ENCODE data around the gene ANKDD1A. TPM values are rescaled to one million over a fixed set of nuclear protein-coding genes. Genes with fewer than 3 reads are reported as not detected.

ANKDD1A gene
- polyA plus RNA-seq, 3 donors = 0.49 to 3.5 (median 0.90) TPM

DNA sequence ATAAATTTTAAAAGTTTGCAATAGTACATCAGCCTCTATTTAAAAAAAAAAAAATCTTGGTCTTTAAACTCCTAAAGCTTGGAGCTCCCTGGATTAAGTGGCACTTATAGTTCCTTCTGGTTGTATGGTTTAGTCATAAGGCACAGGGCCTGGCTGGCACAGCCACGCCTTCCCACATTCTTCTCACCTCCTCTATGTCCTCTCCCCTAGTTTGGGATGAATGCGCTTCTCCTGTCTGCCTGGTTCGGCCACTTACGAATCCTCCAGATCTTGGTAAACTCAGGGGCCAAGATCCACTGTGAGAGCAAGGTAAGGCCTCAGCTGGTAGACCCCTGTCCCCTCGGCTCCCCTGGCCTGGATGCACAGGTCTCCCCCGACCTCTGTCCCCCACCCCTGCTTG, 10.0 kb downstream of the ANKDD1A start:
- TF ChIP-seq, protein P1, sequence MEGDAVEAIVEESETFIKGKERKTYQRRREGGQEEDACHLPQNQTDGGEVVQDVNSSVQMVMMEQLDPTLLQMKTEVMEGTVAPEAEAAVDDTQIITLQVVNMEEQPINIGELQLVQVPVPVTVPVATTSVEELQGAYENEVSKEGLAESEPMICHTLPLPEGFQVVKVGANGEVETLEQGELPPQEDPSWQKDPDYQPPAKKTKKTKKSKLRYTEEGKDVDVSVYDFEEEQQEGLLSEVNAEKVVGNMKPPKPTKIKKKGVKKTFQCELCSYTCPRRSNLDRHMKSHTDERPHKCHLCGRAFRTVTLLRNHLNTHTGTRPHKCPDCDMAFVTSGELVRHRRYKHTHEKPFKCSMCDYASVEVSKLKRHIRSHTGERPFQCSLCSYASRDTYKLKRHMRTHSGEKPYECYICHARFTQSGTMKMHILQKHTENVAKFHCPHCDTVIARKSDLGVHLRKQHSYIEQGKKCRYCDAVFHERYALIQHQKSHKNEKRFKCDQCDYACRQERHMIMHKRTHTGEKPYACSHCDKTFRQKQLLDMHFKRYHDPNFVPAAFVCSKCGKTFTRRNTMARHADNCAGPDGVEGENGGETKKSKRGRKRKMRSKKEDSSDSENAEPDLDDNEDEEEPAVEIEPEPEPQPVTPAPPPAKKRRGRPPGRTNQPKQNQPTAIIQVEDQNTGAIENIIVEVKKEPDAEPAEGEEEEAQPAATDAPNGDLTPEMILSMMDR (IDR thresholded peaks at IDR 0.05) = no peak
- no peak for DNase-seq
- H3K4me3 Mint-ChIP-seq = no peak overlapping the region
- Histone ChIP-seq H2AFZ (ENCODE audit: insufficient read depth, low read depth, low read length, poor library complexity, severe bottlenecking) (no peak overlapping the region), H3K9ac (ENCODE audit: insufficient read depth, low read length, poor library complexity, severe bottlenecking) (no peak overlapping the region), H4K20me1 (ENCODE audit: insufficient read depth, low read length) (no peaks in the 10 kb centered on the region), H3K36me3 (replicated peaks in 1 of 2; ENCODE audit: control insufficient read depth in 1 of 2, insufficient read depth in 2 of 2, low read length in 2 of 2) (no peaks in the 10 kb centered on the region), H3K27ac (ENCODE audit: low read depth in 1 of 2, low read length in 2 of 2) (no peak overlapping the region), H3K4me2 (replicated peaks; ENCODE audit: extremely low read depth, low read length, poor library complexity, severe bottlenecking) (no peak overlapping the region), H3K9me3 (replicated peaks in 1 of 2; ENCODE audit: control insufficient read depth in 1 of 2, insufficient read depth in 1 of 2, low read length in 2 of 2) (no peaks in the 10 kb centered on the region), H3K79me2 (ENCODE audit: insufficient read depth, low read length) (no peaks in the 10 kb centered on the region), H3K4me3 (replicated peaks in 1 of 3; ENCODE audit: low read depth in 2 of 3, low read length in 3 of 3) (no peak overlapping the region), H3K27me3 (ENCODE audit: control insufficient read depth in 2 of 2, insufficient read depth in 2 of 2, low read length in 2 of 2) (no peaks in the 10 kb centered on the region), H3K4me1 (ENCODE audit: control insufficient read depth in 1 of 2, insufficient read depth in 2 of 2, low read length in 2 of 2) (no peaks in the 10 kb centered on the region)
- no peaks in the 10 kb centered on the region for H3K36me3 Mint-ChIP-seq
- WGBS (ENCODE audit: insufficient coverage) = 91% methylated on average over 5 of the region's 6 CpGs
- peaks cover 3% of the 10 kb centered on the region for H3K4me1 Mint-ChIP-seq
- no peak overlapping the region for H3K27ac Mint-ChIP-seq
- H3K9me3 Mint-ChIP-seq = peaks cover 0 to 2% (median 0%) of the 10 kb centered on the region in 7 donors
- peaks cover 0 to 3% (median 2%) of the 10 kb centered on the region in 3 donors for H3K27me3 Mint-ChIP-seq (ENCODE audit: low read depth in 3 of 3)
- intact Hi-C loops (cut with micrococcal nuclease) = no loop called here

DNA sequence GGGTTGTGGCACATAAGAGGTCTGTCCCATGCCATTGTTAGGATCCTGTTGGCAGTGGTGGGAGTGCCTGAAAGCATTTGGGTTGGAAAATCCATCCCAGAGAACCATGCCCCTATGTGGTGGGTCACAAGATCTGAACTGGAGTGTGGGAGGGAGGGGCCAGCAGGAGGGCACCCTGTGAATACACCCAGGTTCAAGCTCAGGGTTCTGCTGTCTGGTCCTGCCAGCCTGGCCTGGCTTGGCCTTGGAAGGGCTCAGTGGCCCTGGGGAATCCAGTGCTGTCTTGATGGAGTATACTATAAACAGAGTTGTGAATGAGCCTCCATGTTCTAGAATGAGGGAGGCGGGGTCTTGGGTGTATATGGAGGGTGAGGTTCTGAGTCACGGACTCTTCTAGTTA, 11.8 kb downstream of the ANKDD1A start:
- H3K27me3 ChIP-seq (ENCODE audit: control insufficient read depth in 2 of 2, insufficient read depth in 2 of 2, low read length in 2 of 2) = no peaks in the 10 kb centered on the region
- Mint-ChIP-seq H3K4me1 (peaks cover 4% of the 10 kb centered on the region), H3K36me3 (no peaks in the 10 kb centered on the region), H3K9me3 (peaks cover 0 to 2% (median 0%) of the 10 kb centered on the region in 7 donors), H3K27me3 (ENCODE audit: low read depth in 3 of 3) (peaks cover 2 to 5% (median 5%) of the 10 kb centered on the region in 3 donors), H3K4me3 (no peak overlapping the region), H3K27ac (no peak overlapping the region)
- no peaks in the 10 kb centered on the region for H3K9me3 ChIP-seq (replicated peaks in 1 of 2; ENCODE audit: control insufficient read depth in 1 of 2, insufficient read depth in 1 of 2, low read length in 2 of 2)
- no peak overlapping the region for H3K27ac ChIP-seq (ENCODE audit: low read depth in 1 of 2, low read length in 2 of 2)
- no peaks in the 10 kb centered on the region for H3K79me2 ChIP-seq (ENCODE audit: insufficient read depth, low read length)
- no peak overlapping the region for H3K9ac ChIP-seq (ENCODE audit: insufficient read depth, low read length, poor library complexity, severe bottlenecking)
- H3K4me1 ChIP-seq (ENCODE audit: control insufficient read depth in 1 of 2, insufficient read depth in 2 of 2, low read length in 2 of 2) = no peaks in the 10 kb centered on the region
- no CpG with 5 or more reads among the region's 2 CpGs for WGBS (ENCODE audit: insufficient coverage)
- no peak overlapping the region for H3K4me2 ChIP-seq (replicated peaks; ENCODE audit: extremely low read depth, low read length, poor library complexity, severe bottlenecking)
- intact Hi-C loops (cut with micrococcal nuclease) = no loop called here
- no peaks in the 10 kb centered on the region for H3K36me3 ChIP-seq (replicated peaks in 1 of 2; ENCODE audit: control insufficient read depth in 1 of 2, insufficient read depth in 2 of 2, low read length in 2 of 2)
- DNase-seq = no peak
- TF ChIP-seq, protein P1 (IDR thresholded peaks at IDR 0.05) = no peak
- no peak overlapping the region for H3K4me3 ChIP-seq (replicated peaks in 1 of 3; ENCODE audit: low read depth in 2 of 3, low read length in 3 of 3)
- no peaks in the 10 kb centered on the region for H4K20me1 ChIP-seq (ENCODE audit: insufficient read depth, low read length)
- H2AFZ ChIP-seq (ENCODE audit: insufficient read depth, low read depth, low read length, poor library complexity, severe bottlenecking) = no peak overlapping the region

Measured in CD14-positive monocyte (primary cell).